SK-N-SH treated with all-trans-retinoic acid at 6 μM for 48 hours (cell line): ENCODE data around the gene KRTAP9-9.
"Not testable (repeated sequence)": the region's sequence is repeated elsewhere in the genome, so short reads cannot be mapped to it uniquely, and the experiment has no call there.

Experiments
- ATAC-seq: fragments of 200-7000 bp; cut with Tn5 transposase; 3 replicates; pipeline ENCODE4 v1.9.1; 2020; ENCODE audit warnings: mild to moderate bottlenecking, moderate library complexity
- ARNTL ChIP-seq: fragments of 450-650 bp; formaldehyde crosslinking; IDR thresholded peaks from 2 replicates; pipeline ENCODE4 v1.5.0; 2020; ENCODE audit warnings: low read depth, mild to moderate bottlenecking, moderate library complexity, borderline replicate concordance
- BACH2 ChIP-seq: fragments of 250-450 bp; sonication (Bioruptor Pico); IDR thresholded peaks from 2 replicates; pipeline ENCODE4 v1.9.0; 2021; ENCODE audit warnings: mild to moderate bottlenecking, borderline replicate concordance
- CSDC2 ChIP-seq: fragments of 250-450 bp; sonication (Bioruptor Pico); IDR thresholded peaks from 2 replicates; pipeline ENCODE4 v1.5.0; 2020; ENCODE audit warnings: mild to moderate bottlenecking, moderate library complexity
- ISL1 ChIP-seq: fragments of 250-450 bp; sonication (Bioruptor Pico); IDR thresholded peaks from 2 replicates; pipeline ENCODE4 v2.1.2; 2022; ENCODE audit warnings: mild to moderate bottlenecking, moderate library complexity
- OSR1 ChIP-seq: fragments of 250-450 bp; sonication (Bioruptor Pico); IDR thresholded peaks from 2 replicates; pipeline ENCODE4 v1.8.0; 2022; ENCODE audit warnings: moderate library complexity, mild to moderate bottlenecking, inconsistent platforms
- PPARA ChIP-seq: fragments of 250-450 bp; sonication (Bioruptor Pico); IDR thresholded peaks from 2 replicates; pipeline ENCODE4 v1.5.0; 2020; ENCODE audit warnings: mild to moderate bottlenecking, borderline replicate concordance
- RARB ChIP-seq: fragments of 250-450 bp; sonication (Bioruptor Pico); IDR thresholded peaks from 2 replicates; pipeline ENCODE4 v1.8.0; 2021; ENCODE audit warnings: mild to moderate bottlenecking, moderate library complexity
- SNAI2 ChIP-seq: fragments of 250-450 bp; sonication (Bioruptor Pico); IDR thresholded peaks from 2 replicates; pipeline ENCODE4 v1.5.0; 2020; ENCODE audit warnings: mild to moderate bottlenecking, moderate library complexity
- TCF4 ChIP-seq: fragments of 250-450 bp; sonication (Bioruptor Pico); IDR thresholded peaks from 2 replicates; pipeline ENCODE4 v1.8.0; 2021; ENCODE audit warnings: mild to moderate bottlenecking, moderate library complexity, borderline replicate concordance
- TOX ChIP-seq: fragments of 250-450 bp; sonication (Bioruptor Pico); IDR thresholded peaks from 2 replicates; pipeline ENCODE4 v1.8.0; 2021; ENCODE audit warnings: mild to moderate bottlenecking, moderate library complexity, borderline replicate concordance
- ZC3H10 ChIP-seq: fragments of 250-450 bp; sonication (Bioruptor Pico); IDR thresholded peaks from 2 replicates; pipeline ENCODE4 v1.5.1; 2021; ENCODE audit warnings: mild to moderate bottlenecking, moderate library complexity
- ZFP3 ChIP-seq: fragments of 250-450 bp; sonication (Bioruptor Pico); IDR thresholded peaks from 2 replicates; pipeline ENCODE4 v1.5.0; 2020; ENCODE audit warnings: mild to moderate bottlenecking, moderate library complexity
- ZFP30 ChIP-seq: fragments of 450-650 bp; formaldehyde crosslinking; IDR thresholded peaks from 2 replicates; pipeline ENCODE4 v1.5.0; 2022; ENCODE audit warnings: mild to moderate bottlenecking, moderate library complexity
- ZNF565 ChIP-seq: fragments of 450-650 bp; formaldehyde crosslinking; conservative IDR thresholded peaks from 2 replicates; pipeline ENCODE4 v1.5.0; 2020; ENCODE audit warnings: low read depth, mild to moderate bottlenecking, moderate library complexity
- ZNF70 ChIP-seq: fragments of 450-650 bp; formaldehyde crosslinking; IDR thresholded peaks from 2 replicates; pipeline ENCODE4 v1.5.0; 2020; ENCODE audit warnings: mild to moderate bottlenecking, moderate library complexity
- ZNF8 ChIP-seq: fragments of 450-650 bp; formaldehyde crosslinking; IDR thresholded peaks from 2 replicates; pipeline ENCODE4 v1.5.0; 2020; ENCODE audit warnings: mild to moderate bottlenecking, moderate library complexity
- TF ChIP-seq, protein P1 (sequence below): fragments of 250-450 bp; sonication (Bioruptor Pico); IDR thresholded peaks from 2 replicates; pipeline ENCODE4 v1.8.0; 2020; ENCODE audit warnings: mild to moderate bottlenecking, moderate library complexity, borderline replicate concordance
- TF ChIP-seq, protein P2 (sequence below): fragments of 250-450 bp; sonication (Bioruptor Pico); IDR thresholded peaks from 2 replicates; pipeline ENCODE4 v1.8.0; 2021; ENCODE audit warnings: low read depth, mild to moderate bottlenecking, moderate library complexity, borderline replicate concordance
- TF ChIP-seq, protein P3 (sequence below): fragments of 250-450 bp; sonication (Bioruptor Pico); IDR thresholded peaks from 2 replicates; pipeline ENCODE4 v1.5.1; 2020; ENCODE audit warnings: low read depth, mild to moderate bottlenecking, moderate library complexity

Gene KRTAP9-9

DNA sequence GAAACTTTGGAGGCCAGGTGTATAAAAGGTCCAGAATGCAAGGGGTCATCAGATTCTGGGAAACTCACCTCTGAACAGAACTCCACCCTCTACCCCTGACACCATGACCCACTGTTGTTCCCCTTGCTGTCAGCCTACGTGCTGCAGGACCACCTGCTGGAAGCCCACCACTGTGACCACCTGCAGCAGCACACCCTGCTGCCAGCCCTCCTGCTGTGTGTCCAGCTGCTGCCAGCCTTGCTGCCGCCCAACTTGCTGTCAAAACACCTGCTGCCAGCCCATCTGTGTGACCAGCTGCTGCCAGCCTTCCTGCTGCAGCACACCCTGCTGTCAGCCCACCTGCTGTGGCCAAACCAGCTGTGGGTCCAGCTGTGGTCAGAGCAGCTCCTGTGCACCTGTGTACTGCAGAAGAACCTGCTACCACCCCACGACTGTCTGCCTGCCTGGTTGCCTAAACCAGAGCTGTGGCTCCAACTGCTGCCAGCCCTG lies 17.2 kb upstream of the KRTAP9-9 start, which contains the start of gene KRTAP9-8:
KRTAP9-8 (plus strand) TSS at position 51 of the 489 bp plus-strand sequence; CDS start at position 104, 53 bp downstream.
- ATAC-seq = not testable (repeated sequence)

DNA sequence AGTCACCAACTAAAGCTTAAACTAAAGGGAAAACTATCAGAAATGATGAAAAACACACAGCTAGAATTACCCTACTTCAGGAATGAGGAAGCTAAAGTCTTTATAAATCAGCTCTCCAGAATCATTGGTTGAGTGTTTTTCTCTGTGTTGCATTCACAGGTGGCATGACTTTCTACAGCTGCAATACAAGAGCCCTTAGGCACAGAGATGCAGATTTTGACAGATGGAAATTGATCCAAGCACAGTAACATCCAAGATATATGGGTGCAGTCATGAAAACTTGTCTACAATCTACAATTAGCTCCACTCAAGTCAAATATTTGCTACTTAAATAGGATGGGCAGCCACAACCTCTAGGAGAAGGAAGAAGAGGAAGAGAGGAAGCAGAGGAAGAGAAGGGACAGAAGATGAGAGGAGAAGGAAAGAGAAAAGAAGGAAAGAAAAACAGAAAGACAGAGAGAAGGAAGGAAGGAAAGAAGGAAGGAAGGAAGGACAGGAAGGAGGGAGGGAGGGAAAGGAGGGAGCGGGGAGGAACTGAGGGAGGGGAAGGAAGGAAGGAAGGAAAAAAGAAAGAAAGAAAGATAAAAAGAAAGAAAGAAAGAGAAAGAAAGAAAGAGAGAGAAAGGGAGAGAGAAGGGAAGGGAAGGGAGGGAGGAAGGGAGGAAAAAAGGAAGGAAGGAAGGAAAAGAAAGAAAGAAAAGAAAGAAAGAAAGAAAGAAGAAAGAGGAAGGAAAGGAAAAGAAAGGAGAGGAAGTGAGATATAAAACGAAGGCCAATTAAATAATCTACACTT lies 8.0 kb upstream of the KRTAP9-9 start:
- ATAC-seq = not testable (repeated sequence)

DNA sequence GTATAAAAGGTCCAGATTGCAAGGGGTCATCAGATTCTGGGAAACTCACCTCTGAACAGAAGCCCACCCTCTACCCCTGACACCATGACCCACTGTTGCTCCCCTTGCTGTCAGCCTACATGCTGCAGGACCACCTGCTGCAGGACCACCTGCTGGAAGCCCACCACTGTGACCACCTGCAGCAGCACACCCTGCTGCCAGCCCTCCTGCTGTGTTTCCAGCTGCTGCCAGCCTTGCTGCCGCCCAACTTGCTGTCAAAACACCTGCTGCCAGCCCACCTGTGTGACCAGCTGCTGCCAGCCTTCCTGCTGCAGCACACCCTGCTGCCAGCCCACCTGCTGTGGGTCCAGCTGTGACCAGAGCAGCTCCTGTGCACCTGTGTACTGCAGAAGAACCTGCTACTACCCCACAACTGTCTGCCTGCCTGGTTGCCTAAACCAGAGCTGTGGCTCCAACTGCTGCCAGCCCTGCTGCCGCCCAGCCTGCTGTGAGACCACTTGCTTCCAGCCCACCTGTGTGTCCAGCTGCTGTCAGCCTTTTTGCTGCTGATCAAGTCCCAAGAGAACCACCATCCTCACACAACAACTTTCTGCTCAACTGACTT lies 5.4 kb upstream of the KRTAP9-9 start, which contains the start of gene KRTAP9-4:
KRTAP9-4 (plus strand) TSS at position 51 of the 604 bp plus-strand sequence; CDS start at position 85, 34 bp downstream.
- ATAC-seq = not testable (repeated sequence)

DNA sequence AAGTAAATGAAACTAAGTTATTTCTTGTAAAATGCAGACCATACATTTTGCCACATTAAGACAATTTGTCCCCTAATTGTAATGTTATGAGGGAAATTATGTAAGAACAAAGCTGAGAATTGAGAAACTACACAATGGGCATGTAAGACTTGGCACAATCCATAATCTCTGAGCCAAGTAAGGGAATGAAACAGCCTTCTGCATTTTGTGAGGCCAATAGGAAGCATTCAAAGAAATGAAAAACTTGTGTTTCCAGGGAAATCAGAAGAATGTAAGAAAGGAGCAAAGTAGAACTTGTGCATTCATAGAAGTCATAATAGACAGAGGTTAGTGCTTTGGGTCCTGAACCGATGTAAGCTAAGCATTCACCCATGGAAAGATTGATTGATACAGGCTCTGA lies 3.9 kb upstream of the KRTAP9-9 start:
- ATAC-seq = no peak
- TF ChIP-seq ZNF8 = no peak

DNA sequence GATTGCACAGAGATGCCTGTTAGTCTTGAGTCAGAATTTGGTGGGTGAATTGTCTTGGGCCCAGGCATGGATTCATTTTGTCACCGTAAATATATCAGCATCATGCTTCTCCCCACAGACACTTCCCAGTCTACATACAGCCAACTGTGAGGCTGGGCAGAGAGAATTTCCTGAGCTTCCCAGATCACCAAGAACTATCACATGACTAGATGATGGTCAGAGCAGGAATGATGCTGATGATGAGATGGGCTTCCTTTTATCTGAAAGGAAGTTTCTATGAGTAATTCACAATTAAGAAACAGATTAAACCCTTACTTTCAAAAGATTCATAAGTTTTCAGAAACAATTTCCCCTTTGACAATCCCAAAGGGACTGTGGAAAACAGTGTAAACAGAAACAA lies 323 bp upstream of the KRTAP9-9 start:
- TF ChIP-seq ARNTL (CRISPR knock-in tag) (no peak), OSR1 (CRISPR knock-in tag) (no peak), CSDC2 (no peak)
- no peak for ATAC-seq

DNA sequence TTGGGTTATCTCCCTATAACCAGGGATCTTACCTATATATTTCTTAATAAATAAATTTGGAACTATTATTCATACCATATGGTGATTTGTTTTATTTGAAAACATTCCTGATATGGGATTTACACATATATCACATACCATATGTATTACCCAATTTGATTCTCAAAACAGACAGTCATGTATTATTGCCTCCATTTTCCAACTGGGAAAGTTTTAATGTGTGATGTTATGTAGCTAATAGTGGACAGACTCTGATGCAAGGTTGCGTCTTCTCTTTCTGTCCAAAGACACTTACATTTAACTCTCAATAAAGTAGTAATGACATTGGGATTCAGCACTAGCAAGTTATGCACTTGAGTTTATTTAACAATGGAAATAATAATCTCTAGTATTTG lies 1.1 kb downstream of the KRTAP9-9 start:
- TF ChIP-seq, protein P1, sequence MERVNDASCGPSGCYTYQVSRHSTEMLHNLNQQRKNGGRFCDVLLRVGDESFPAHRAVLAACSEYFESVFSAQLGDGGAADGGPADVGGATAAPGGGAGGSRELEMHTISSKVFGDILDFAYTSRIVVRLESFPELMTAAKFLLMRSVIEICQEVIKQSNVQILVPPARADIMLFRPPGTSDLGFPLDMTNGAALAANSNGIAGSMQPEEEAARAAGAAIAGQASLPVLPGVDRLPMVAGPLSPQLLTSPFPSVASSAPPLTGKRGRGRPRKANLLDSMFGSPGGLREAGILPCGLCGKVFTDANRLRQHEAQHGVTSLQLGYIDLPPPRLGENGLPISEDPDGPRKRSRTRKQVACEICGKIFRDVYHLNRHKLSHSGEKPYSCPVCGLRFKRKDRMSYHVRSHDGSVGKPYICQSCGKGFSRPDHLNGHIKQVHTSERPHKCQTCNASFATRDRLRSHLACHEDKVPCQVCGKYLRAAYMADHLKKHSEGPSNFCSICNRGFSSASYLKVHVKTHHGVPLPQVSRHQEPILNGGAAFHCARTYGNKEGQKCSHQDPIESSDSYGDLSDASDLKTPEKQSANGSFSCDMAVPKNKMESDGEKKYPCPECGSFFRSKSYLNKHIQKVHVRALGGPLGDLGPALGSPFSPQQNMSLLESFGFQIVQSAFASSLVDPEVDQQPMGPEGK = no peak
- TF ChIP-seq ISL1 (CRISPR knock-in tag) (no peak), RARB (CRISPR knock-in tag) (no peak), TCF4 (CRISPR knock-in tag) (no peak), PPARA (CRISPR knock-in tag) (no peak), ZNF565 (CRISPR knock-in tag) (no peak), SNAI2 (CRISPR knock-in tag) (no peak), ARNTL (CRISPR knock-in tag) (no peak), ZNF70 (no peak), ZFP30 (CRISPR knock-in tag) (no peak), ZC3H10 (CRISPR knock-in tag) (no peak), BACH2 (CRISPR knock-in tag) (no peak), ZFP3 (no peak), CSDC2 (no peak), TOX (CRISPR knock-in tag) (no peak)
- TF ChIP-seq, protein P2, sequence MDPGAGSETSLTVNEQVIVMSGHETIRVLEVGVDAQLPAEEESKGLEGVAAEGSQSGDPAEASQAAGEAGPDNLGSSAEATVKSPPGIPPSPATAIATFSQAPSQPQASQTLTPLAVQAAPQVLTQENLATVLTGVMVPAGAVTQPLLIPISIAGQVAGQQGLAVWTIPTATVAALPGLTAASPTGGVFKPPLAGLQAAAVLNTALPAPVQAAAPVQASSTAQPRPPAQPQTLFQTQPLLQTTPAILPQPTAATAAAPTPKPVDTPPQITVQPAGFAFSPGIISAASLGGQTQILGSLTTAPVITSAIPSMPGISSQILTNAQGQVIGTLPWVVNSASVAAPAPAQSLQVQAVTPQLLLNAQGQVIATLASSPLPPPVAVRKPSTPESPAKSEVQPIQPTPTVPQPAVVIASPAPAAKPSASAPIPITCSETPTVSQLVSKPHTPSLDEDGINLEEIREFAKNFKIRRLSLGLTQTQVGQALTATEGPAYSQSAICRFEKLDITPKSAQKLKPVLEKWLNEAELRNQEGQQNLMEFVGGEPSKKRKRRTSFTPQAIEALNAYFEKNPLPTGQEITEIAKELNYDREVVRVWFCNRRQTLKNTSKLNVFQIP (CRISPR knock-in tag) = no peak
- ATAC-seq = no peak

DNA sequence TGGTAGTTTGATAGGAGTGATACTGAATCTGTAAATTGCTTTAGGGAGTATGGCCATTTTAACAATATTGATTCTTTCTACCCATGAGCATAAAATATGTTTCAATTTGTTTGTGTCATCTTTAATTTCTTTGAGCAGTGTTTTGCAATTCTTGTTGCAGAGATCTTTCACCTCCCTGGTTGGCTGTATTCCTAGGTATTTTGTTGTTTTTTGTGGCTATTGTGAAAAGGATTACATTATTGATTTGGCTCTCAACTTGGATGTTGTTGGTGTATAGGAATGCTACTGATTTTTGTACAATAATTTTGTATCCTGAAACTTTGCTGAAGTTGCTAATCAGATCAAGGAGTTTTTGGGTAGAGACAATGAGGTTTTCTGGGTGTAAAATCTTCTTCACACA lies 3.2 kb downstream of the KRTAP9-9 start:
- no peak for ATAC-seq
- TF ChIP-seq TCF4 (CRISPR knock-in tag) (no peak), ZNF70 (no peak), OSR1 (CRISPR knock-in tag) (no peak), SNAI2 (CRISPR knock-in tag) (no peak), ZNF8 (no peak), ZNF565 (CRISPR knock-in tag) (no peak), CSDC2 (no peak), ZFP30 (CRISPR knock-in tag) (no peak), ARNTL (CRISPR knock-in tag) (no peak), BACH2 (CRISPR knock-in tag) (no peak), ZFP3 (no peak)
- TF ChIP-seq, protein P3, sequence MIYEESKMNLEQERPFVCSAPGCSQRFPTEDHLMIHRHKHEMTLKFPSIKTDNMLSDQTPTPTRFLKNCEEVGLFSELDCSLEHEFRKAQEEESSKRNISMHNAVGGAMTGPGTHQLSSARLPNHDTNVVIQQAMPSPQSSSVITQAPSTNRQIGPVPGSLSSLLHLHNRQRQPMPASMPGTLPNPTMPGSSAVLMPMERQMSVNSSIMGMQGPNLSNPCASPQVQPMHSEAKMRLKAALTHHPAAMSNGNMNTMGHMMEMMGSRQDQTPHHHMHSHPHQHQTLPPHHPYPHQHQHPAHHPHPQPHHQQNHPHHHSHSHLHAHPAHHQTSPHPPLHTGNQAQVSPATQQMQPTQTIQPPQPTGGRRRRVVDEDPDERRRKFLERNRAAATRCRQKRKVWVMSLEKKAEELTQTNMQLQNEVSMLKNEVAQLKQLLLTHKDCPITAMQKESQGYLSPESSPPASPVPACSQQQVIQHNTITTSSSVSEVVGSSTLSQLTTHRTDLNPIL (CRISPR knock-in tag) = no peak
- TF ChIP-seq, protein P1 = no peak
